Measurements from ENCODE around the gene LAMB3. TPM values are rescaled to one million over a fixed set of nuclear protein-coding genes. Genes with fewer than 3 reads are reported as not detected.

The LAMB3 gene
- total and polyA plus RNA-seq, 9 donors = 0.32 to 7.2 (median 0.96) TPM

- Histone ChIP-seq H3K4me1 (ENCODE audit: control insufficient read depth, insufficient read depth, low read length) (peaks cover 8% of the 10 kb centered on the region), H3K36me3 (ENCODE audit: control insufficient read depth, insufficient read depth, low read length) (no peaks in the 10 kb centered on the region), H3K27me3 (ENCODE audit: control insufficient read depth, insufficient read depth, low read length) (peaks cover 25% of the 10 kb centered on the region), H3K9me3 (replicated peaks; ENCODE audit: control insufficient read depth, low read depth, low read length) (no peaks in the 10 kb centered on the region), H3K4me3 (ENCODE audit: low read length) (no peak overlapping the region), H3K27ac (ENCODE audit: low read length) (no peak overlapping the region)
- under 1% methylated on average over 18 of the region's 23 CpGs for WGBS (ENCODE audit: insufficient coverage)
- DNase-seq = peak; percentile 66
Observed at GRCh38 chr1:209585672-209586071, 66.6 kb downstream of the LAMB3 start.

DNA sequence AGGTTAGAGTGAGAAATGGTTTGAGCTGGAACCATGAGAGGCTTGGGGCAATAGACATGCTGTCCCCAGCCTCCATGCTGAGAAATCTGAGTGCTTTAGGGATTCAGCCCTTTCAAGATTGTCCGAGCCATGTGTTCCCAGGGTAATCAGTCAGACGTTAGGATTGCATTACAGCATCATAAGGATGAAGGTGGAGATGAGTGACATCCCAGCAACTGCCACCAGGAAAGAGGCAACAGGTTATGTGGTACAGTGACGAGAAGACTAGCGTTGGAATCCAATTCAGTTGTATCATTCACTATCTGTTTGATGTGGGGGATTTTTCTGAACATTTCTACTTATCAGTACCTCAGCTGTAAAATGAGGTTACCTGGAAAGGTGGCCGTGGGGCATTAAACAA, 67.0 kb downstream of the LAMB3 start:
- WGBS (ENCODE audit: insufficient coverage) = 50% methylated on average over 2 of the region's 5 CpGs
- no peak overlapping the region for H3K27ac ChIP-seq (ENCODE audit: low read length)
- H3K9me3 ChIP-seq (replicated peaks; ENCODE audit: control insufficient read depth, low read depth, low read length) = no peaks in the 10 kb centered on the region
- H3K27me3 ChIP-seq (ENCODE audit: control insufficient read depth, insufficient read depth, low read length) = peaks cover 25% of the 10 kb centered on the region
- DNase-seq = no peak
- peaks cover 8% of the 10 kb centered on the region for H3K4me1 ChIP-seq (ENCODE audit: control insufficient read depth, insufficient read depth, low read length)
- no peaks in the 10 kb centered on the region for H3K36me3 ChIP-seq (ENCODE audit: control insufficient read depth, insufficient read depth, low read length)
- no peak overlapping the region for H3K4me3 ChIP-seq (ENCODE audit: low read length)

GRCh38 chr1:209584231-209584672, 68.0 kb downstream of the LAMB3 start:
- H3K4me1 ChIP-seq (ENCODE audit: control insufficient read depth, insufficient read depth, low read length) = peaks cover 8% of the 10 kb centered on the region
- DNase-seq = no peak
- 10% methylated on average over 9 of the region's 13 CpGs for WGBS (ENCODE audit: insufficient coverage)
- no peak overlapping the region for H3K27ac ChIP-seq (ENCODE audit: low read length)
- no peaks in the 10 kb centered on the region for H3K9me3 ChIP-seq (replicated peaks; ENCODE audit: control insufficient read depth, low read depth, low read length)
- no peaks in the 10 kb centered on the region for H3K36me3 ChIP-seq (ENCODE audit: control insufficient read depth, insufficient read depth, low read length)
- H3K4me3 ChIP-seq (ENCODE audit: low read length) = no peak overlapping the region
- H3K27me3 ChIP-seq (ENCODE audit: control insufficient read depth, insufficient read depth, low read length) = peaks cover 24% of the 10 kb centered on the region

DNA sequence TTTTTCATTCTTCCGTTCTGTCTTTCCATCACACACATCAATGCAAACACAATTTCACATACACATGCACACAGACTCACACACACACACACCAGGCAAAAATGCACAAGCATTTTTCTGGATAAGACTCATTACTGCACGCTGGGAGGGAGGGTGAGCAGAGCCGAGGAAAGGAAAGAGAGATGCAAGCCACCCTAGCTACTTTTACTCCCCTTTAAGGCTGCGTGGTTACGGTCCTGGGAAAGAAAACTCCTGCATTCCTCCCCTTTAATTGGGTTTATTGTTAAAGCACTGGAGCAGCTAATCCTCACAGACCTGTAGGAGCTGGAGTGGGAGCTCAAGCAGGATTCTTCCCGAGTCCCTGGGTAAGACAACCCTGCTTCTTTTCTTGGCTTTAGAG, 68.8 kb downstream of the LAMB3 start, which contains the start of gene CAMK1G:
TSS of gene CAMK1G (plus strand) at position 307 of the 400 bp plus-strand sequence. CDS start 11,270 bp downstream, outside the sequence.
- Histone ChIP-seq H3K36me3 (ENCODE audit: control insufficient read depth, insufficient read depth, low read length) (no peaks in the 10 kb centered on the region), H3K27me3 (ENCODE audit: control insufficient read depth, insufficient read depth, low read length) (peaks cover 24% of the 10 kb centered on the region), H3K4me3 (ENCODE audit: low read length) (no peak within 1 kb of the TSS), H3K4me1 (ENCODE audit: control insufficient read depth, insufficient read depth, low read length) (peaks cover 8% of the 10 kb centered on the region), H3K9me3 (replicated peaks; ENCODE audit: control insufficient read depth, low read depth, low read length) (no peaks in the 10 kb centered on the region), H3K27ac (ENCODE audit: low read length) (no peak within 1 kb of the TSS)
- DNase-seq = peak; percentile 22
- WGBS (ENCODE audit: insufficient coverage) = 0% methylated on average over 1 of the region's 6 CpGs

GRCh38 chr1:209580577-209580976, 71.6 kb downstream of the LAMB3 start:
- no peak for DNase-seq
- H3K4me1 ChIP-seq (ENCODE audit: control insufficient read depth, insufficient read depth, low read length) = peaks cover 2% of the 10 kb centered on the region
- H3K36me3 ChIP-seq (ENCODE audit: control insufficient read depth, insufficient read depth, low read length) = no peaks in the 10 kb centered on the region
- WGBS (ENCODE audit: insufficient coverage) = no CpG with 5 or more reads among the region's 2 CpGs
- H3K27me3 ChIP-seq (ENCODE audit: control insufficient read depth, insufficient read depth, low read length) = peaks cover 29% of the 10 kb centered on the region
- no peaks in the 10 kb centered on the region for H3K9me3 ChIP-seq (replicated peaks; ENCODE audit: control insufficient read depth, low read depth, low read length)
- no peak overlapping the region for H3K27ac ChIP-seq (ENCODE audit: low read length)
- H3K4me3 ChIP-seq (ENCODE audit: low read length) = no peak overlapping the region

DNA sequence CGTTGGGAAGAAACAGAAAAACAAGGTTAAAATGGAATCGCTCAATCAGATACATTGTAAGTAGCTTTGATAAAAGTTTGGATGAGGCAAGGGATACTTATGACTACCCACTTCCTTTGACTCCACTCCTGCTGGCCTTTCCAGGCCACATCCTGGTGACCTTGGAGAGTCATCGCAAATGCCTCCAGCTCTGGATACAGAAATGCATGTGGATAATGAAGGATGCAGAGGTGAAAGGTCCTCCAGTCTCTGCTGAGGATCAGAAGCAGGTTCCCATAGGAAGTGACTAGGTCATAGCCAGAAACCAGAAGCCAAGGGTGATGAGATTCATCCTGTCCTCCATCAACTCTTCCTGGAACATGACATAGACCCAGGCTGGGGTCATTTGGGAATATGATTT, 74.9 kb downstream of the LAMB3 start:
- H3K4me3 ChIP-seq (ENCODE audit: low read length) = no peak overlapping the region
- no peaks in the 10 kb centered on the region for H3K9me3 ChIP-seq (replicated peaks; ENCODE audit: control insufficient read depth, low read depth, low read length)
- no peaks in the 10 kb centered on the region for H3K36me3 ChIP-seq (ENCODE audit: control insufficient read depth, insufficient read depth, low read length)
- WGBS (ENCODE audit: insufficient coverage) = no CpG with 5 or more reads among the region's 3 CpGs
- no peak overlapping the region for H3K27ac ChIP-seq (ENCODE audit: low read length)
- H3K27me3 ChIP-seq (ENCODE audit: control insufficient read depth, insufficient read depth, low read length) = peaks cover 11% of the 10 kb centered on the region
- DNase-seq = no peak
- no peaks in the 10 kb centered on the region for H3K4me1 ChIP-seq (ENCODE audit: control insufficient read depth, insufficient read depth, low read length)

DNA sequence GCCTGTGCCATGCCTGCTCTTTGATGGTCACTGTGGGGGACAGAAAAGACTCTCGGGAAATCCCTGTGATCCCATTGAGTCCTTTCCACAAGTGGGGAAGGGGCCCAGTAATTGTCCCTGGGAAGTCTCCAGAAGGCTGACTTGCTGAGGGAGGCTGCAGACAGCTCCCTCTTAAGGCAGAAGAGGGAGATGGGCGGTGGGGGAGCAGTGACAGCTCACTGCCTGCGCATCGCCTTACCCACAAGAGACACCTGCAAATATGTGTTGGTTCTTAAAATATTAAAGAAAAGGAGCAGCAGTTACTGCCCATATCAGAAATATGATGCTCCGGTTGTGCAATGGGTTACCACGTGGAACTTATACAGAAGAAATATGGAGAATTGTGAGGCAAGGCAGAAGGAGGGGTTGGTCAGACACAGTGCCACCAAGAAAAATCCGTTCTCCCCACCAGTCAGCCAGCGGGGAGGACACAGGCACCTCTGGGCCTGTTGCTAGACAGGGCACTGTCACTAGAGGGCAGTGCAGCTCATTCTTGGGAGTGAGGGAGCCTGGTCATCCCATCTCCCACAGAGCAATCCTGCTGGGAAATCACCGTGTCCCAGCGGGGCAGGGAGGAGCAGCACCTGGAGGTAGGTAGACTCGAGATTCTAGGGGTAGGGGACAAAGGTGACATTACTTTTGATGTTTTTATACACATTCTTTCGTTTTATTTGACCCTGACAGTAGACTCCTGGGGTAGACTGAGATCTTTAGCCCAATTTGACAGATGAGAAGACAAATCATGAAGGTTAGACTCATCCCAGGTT, 75.6 kb downstream of the LAMB3 start:
- H3K27me3 ChIP-seq (ENCODE audit: control insufficient read depth, insufficient read depth, low read length) = peaks cover 12% of the 10 kb centered on the region
- no peaks in the 10 kb centered on the region for H3K4me1 ChIP-seq (ENCODE audit: control insufficient read depth, insufficient read depth, low read length)
- peak; percentile 66 for DNase-seq
- no peaks in the 10 kb centered on the region for H3K36me3 ChIP-seq (ENCODE audit: control insufficient read depth, insufficient read depth, low read length)
- no peak overlapping the region for H3K4me3 ChIP-seq (ENCODE audit: low read length)
- WGBS (ENCODE audit: insufficient coverage) = 28% methylated on average over 3 of the region's 12 CpGs
- H3K27ac ChIP-seq (ENCODE audit: low read length) = no peak overlapping the region
- no peaks in the 10 kb centered on the region for H3K9me3 ChIP-seq (replicated peaks; ENCODE audit: control insufficient read depth, low read depth, low read length)

DNA sequence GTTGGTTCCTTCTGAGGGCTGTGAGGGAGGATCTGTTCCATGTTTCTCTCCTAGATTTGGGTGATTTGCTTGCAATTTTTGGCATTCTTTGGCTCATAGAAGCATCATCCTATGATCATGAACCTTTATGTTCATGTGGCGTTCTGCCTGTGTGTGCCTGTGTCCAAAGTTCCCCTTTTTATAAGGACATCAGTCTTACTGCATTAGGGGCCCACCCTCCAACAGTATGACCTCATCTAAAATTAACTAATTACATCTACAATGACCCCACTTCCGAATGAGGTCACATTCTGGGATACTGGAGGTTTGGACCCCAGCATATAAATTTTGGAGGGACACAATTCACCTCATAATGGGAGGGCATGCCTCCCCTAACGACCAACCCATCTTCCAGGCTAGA, 81.5 kb downstream of the LAMB3 start:
- no peaks in the 10 kb centered on the region for H3K4me1 ChIP-seq (ENCODE audit: control insufficient read depth, insufficient read depth, low read length)
- no peak overlapping the region for H3K27ac ChIP-seq (ENCODE audit: low read length)
- H3K27me3 ChIP-seq (ENCODE audit: control insufficient read depth, insufficient read depth, low read length) = peaks cover 27% of the 10 kb centered on the region
- H3K36me3 ChIP-seq (ENCODE audit: control insufficient read depth, insufficient read depth, low read length) = no peaks in the 10 kb centered on the region
- no peaks in the 10 kb centered on the region for H3K9me3 ChIP-seq (replicated peaks; ENCODE audit: control insufficient read depth, low read depth, low read length)
- DNase-seq = no peak
- 59% methylated on average over 2 of the region's 3 CpGs for WGBS (ENCODE audit: insufficient coverage)
- no peak overlapping the region for H3K4me3 ChIP-seq (ENCODE audit: low read length)

- Histone ChIP-seq H3K27me3 (ENCODE audit: control insufficient read depth, insufficient read depth, low read length) (peaks cover 32% of the 10 kb centered on the region), H3K9me3 (replicated peaks; ENCODE audit: control insufficient read depth, low read depth, low read length) (no peaks in the 10 kb centered on the region), H3K4me3 (ENCODE audit: low read length) (no peak overlapping the region), H3K27ac (ENCODE audit: low read length) (no peak overlapping the region), H3K36me3 (ENCODE audit: control insufficient read depth, insufficient read depth, low read length) (no peaks in the 10 kb centered on the region), H3K4me1 (ENCODE audit: control insufficient read depth, insufficient read depth, low read length) (no peaks in the 10 kb centered on the region)
- peak; percentile 78 for DNase-seq
- WGBS (ENCODE audit: insufficient coverage) = 12% methylated on average over 8 of the region's 9 CpGs
Observed at GRCh38 chr1:209569455-209570207, 82.6 kb downstream of the LAMB3 start.

DNA sequence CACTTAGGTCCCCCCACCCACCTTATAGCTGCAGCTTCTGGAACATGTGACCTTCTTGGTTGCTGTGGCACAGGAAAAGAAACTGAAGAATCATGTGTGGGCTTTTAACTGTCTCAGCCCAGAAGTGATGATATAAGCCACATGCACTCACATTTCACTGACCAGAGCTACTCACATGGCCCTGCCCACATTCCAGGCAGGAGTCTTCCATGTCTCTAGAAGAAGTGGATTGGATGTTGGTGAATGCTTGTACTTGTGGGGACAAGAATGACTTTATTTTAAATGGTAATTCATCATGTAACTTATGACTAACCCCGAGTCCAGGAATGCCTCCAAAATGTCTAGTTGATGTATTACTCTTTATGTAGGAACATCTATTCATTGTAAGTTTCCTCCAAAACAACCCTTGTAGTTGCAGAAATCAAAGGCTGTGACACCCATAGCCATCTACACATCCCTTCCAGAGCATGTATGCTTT, 84.5 kb downstream of the LAMB3 start:
- no peak overlapping the region for H3K4me3 ChIP-seq (ENCODE audit: low read length)
- H3K4me1 ChIP-seq (ENCODE audit: control insufficient read depth, insufficient read depth, low read length) = no peaks in the 10 kb centered on the region
- H3K36me3 ChIP-seq (ENCODE audit: control insufficient read depth, insufficient read depth, low read length) = no peaks in the 10 kb centered on the region
- H3K27ac ChIP-seq (ENCODE audit: low read length) = no peak overlapping the region
- no peak for DNase-seq
- no peaks in the 10 kb centered on the region for H3K9me3 ChIP-seq (replicated peaks; ENCODE audit: control insufficient read depth, low read depth, low read length)
- peaks cover 29% of the 10 kb centered on the region for H3K27me3 ChIP-seq (ENCODE audit: control insufficient read depth, insufficient read depth, low read length)
- no CpG with 5 or more reads among the region's 1 CpG for WGBS (ENCODE audit: insufficient coverage)
